PC-9 (cell line): Measurements from ENCODE around the gene THBD. TPM values are rescaled to one million over a fixed set of nuclear protein-coding genes. Genes with fewer than 3 reads are reported as not detected.

Experiments used
- BruUV-seq: library from RNA; stranded (reverse); fragments of 400-500 nt; replicated peaks from 2 replicates; lab custom pipeline; 2021; lab: Mats Ljungman, UMichigan
- CTCF ChIA-PET: fragments of 300-600 bp; sonication (Branson Sonifier 250); formaldehyde crosslinking; loops from one replicate; lab custom pipeline; 2022; ENCODE audit warnings: antibody characterized with exemption; lab: Charles Lee
- POLR2A ChIA-PET: fragments of 300-600 bp; sonication (Branson Sonifier 250); formaldehyde crosslinking; loops from one replicate; lab custom pipeline; 2022; ENCODE audit warnings: antibody characterized with exemption; ENCODE audit not compliant: unreplicated experiment; lab: Charles Lee
- DNase-seq, 2 experiments: peaks; one replicate each; pipeline versions ENCODE4 v3.0.0 to v3.0.0-alpha.2; 2015 to 2022; ENCODE audit warnings: mixed read lengths in 1 of 2
- H2AFZ ChIP-seq: fragments of 200-600 bp; sonication (generic); 2 replicates; pipeline ENCODE4 v1.8.1; 2017; ENCODE audit warnings: antibody characterized with exemption
- H3F3A ChIP-seq: fragments of 200-600 bp; sonication (generic); 2 replicates; pipeline ENCODE4 v1.8.1; 2017; ENCODE audit warnings: antibody characterized with exemption, mild to moderate bottlenecking, low read depth; ENCODE audit not compliant: insufficient read depth
- H3K27ac ChIP-seq: fragments of 200-600 bp; sonication (generic); 2 replicates; pipeline ENCODE4 v1.6.1; 2016; ENCODE audit warnings: mixed run types
- H3K27me3 ChIP-seq: fragments of 200-600 bp; sonication (generic); 2 replicates; pipeline ENCODE4 v1.6.1; 2016; ENCODE audit warnings: low read depth, mixed run types; ENCODE audit not compliant: insufficient read depth
- H3K36me3 ChIP-seq: fragments of 200-600 bp; sonication (generic); 2 replicates; pipeline ENCODE4 v1.6.1; 2016; ENCODE audit warnings: low read depth, mixed run types
- H3K4me1 ChIP-seq: fragments of 200-600 bp; sonication (generic); replicated peaks from 2 replicates; pipeline ENCODE4 v1.6.1; 2016; ENCODE audit warnings: mixed run types; ENCODE audit not compliant: insufficient read depth
- H3K4me2 ChIP-seq: fragments of 200-600 bp; sonication (generic); 2 replicates; pipeline ENCODE4 v1.6.1; 2017; ENCODE audit warnings: mixed run types
- H3K4me3 ChIP-seq: fragments of 200-600 bp; sonication (generic); 2 replicates; pipeline ENCODE4 v1.6.1; 2016; ENCODE audit warnings: mixed run types
- H3K79me2 ChIP-seq: fragments of 200-600 bp; sonication (generic); 2 replicates; pipeline ENCODE4 v1.6.1; 2017; ENCODE audit warnings: low read depth, mixed run types
- H3K9me2 ChIP-seq: fragments of 200-600 bp; sonication (generic); 2 replicates; pipeline ENCODE4 v1.8.1; 2017; ENCODE audit warnings: mild to moderate bottlenecking; ENCODE audit not compliant: insufficient read depth
- H3K9me3 ChIP-seq: fragments of 200-600 bp; sonication (generic); 2 replicates; pipeline ENCODE4 v1.8.1; 2016; ENCODE audit warnings: low read depth; ENCODE audit not compliant: insufficient read depth
- H4K20me1 ChIP-seq: fragments of 200-600 bp; sonication (generic); 2 replicates; pipeline ENCODE4 v1.8.1; 2017; ENCODE audit not compliant: insufficient read depth
- EZH2 ChIP-seq: fragments of 200-600 bp; sonication (generic); IDR thresholded peaks from 2 replicates; pipeline ENCODE4 v1.8.0; 2017; ENCODE audit warnings: antibody characterized with exemption, low read depth
- intact Hi-C: fragments of 100-400 bp; cut with micrococcal nuclease; formaldehyde crosslinking; loops from one replicate; pipeline ENCODE4 v1.10.0; 2022; ENCODE audit not compliant: unreplicated experiment
- total RNA-seq: library from RNA; stranded (reverse); gene quantifications from 2 replicates; pipeline ENCODE4 v1.2.3, GENCODE V29; 2021
- TF ChIP-seq, protein P1 (sequence below): fragments of 200-600 bp; sonication (generic); conservative IDR thresholded peaks from 2 replicates; pipeline ENCODE4 v1.6.1; 2017; ENCODE audit warnings: mixed run types, antibody characterized with exemption, mild to moderate bottlenecking, moderate library complexity

Gene THBD
- total RNA-seq, 1 experiment from 2014 or later, result 1.7 TPM

DNA sequence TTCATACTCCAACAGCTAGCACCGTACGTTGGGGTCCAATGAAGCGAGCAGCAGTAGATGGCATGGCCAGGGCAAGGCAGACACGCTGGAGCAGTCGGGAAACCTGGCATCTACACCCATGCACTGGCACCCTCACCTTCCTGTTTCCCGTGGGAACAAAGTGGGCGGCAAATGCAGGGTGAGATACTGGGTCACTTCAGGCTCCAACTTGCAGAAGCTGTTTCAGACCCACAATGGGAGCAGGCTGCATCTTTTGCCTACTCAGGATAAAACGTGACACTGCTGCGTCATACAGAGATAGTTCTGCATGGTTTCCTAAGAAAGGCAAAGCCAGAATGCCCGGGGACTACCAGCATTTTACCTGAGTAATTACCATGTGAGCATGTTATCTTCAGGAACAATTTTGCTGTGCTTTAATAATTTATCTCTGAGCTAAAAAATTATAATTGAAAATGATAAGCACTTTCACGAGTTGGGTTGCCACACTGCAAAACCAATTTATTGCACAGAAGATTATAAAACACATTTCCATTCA, 47.6 kb upstream of the THBD start:
- ChIA-PET POLR2A (interaction anchor here (0.6 kb wide), 1 partner anchor 21 kb away, joined by 3 read pairs; no protein-coding TSS in a partner anchor), CTCF (no interaction called here)
- peaks cover 26% of the 10 kb centered on the region for H3K4me1 ChIP-seq
- no peaks in the 10 kb centered on the region for H3K79me2 ChIP-seq
- intact Hi-C loops, result no loop called here
- H3F3A ChIP-seq, result no peaks in the 10 kb centered on the region
- no peak overlapping the region for H3K27ac ChIP-seq
- BruUV-seq, result no TSS peak
- H3K36me3 ChIP-seq, result no peaks in the 10 kb centered on the region
- no peak for DNase-seq
- no peaks in the 10 kb centered on the region for H3K27me3 ChIP-seq
- no peaks in the 10 kb centered on the region for H3K9me2 ChIP-seq
- H3K9me3 ChIP-seq, result no peaks in the 10 kb centered on the region
- no peak overlapping the region for H3K4me2 ChIP-seq
- H4K20me1 ChIP-seq, result no peaks in the 10 kb centered on the region
- no peak overlapping the region for H3K4me3 ChIP-seq
- no peak for TF ChIP-seq EZH2
- TF ChIP-seq, protein P1, sequence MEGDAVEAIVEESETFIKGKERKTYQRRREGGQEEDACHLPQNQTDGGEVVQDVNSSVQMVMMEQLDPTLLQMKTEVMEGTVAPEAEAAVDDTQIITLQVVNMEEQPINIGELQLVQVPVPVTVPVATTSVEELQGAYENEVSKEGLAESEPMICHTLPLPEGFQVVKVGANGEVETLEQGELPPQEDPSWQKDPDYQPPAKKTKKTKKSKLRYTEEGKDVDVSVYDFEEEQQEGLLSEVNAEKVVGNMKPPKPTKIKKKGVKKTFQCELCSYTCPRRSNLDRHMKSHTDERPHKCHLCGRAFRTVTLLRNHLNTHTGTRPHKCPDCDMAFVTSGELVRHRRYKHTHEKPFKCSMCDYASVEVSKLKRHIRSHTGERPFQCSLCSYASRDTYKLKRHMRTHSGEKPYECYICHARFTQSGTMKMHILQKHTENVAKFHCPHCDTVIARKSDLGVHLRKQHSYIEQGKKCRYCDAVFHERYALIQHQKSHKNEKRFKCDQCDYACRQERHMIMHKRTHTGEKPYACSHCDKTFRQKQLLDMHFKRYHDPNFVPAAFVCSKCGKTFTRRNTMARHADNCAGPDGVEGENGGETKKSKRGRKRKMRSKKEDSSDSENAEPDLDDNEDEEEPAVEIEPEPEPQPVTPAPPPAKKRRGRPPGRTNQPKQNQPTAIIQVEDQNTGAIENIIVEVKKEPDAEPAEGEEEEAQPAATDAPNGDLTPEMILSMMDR, result no peak
- no peak overlapping the region for H2AFZ ChIP-seq

DNA sequence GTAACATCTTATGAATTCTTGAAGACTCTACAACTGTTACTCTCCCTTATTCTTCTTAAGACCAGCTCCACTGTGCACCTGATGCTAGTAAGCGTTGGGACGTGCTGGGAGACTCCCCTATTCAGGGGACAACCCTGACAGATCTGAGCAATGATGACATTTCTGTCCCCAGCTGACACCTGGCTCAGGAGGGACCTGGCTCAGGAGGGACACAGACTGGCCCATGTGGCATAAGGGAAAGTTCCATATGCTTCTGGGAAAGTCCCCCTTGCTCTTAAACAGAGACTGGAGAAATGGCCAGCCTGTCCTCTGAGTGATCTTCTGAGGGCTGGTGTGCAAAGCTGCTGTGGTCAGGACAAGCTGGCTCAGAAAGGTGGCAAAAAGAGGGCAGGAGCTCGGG, 46.6 kb upstream of the THBD start:
- Histone ChIP-seq H3K9me3 (no peaks in the 10 kb centered on the region), H3K4me2 (no peak overlapping the region), H3K9me2 (no peaks in the 10 kb centered on the region), H3K27me3 (no peaks in the 10 kb centered on the region), H3K27ac (no peak overlapping the region), H3K4me1 (peaks cover 30% of the 10 kb centered on the region), H2AFZ (no peak overlapping the region), H4K20me1 (no peaks in the 10 kb centered on the region), H3K36me3 (no peaks in the 10 kb centered on the region), H3F3A (no peaks in the 10 kb centered on the region), H3K79me2 (no peaks in the 10 kb centered on the region), H3K4me3 (no peak overlapping the region)
- ChIA-PET CTCF (no interaction called here), POLR2A (no interaction called here)
- no TSS peak for BruUV-seq
- intact Hi-C loops, result no loop called here
- no peak for DNase-seq
- no peak for TF ChIP-seq EZH2
- TF ChIP-seq, protein P1, result no peak

DNA sequence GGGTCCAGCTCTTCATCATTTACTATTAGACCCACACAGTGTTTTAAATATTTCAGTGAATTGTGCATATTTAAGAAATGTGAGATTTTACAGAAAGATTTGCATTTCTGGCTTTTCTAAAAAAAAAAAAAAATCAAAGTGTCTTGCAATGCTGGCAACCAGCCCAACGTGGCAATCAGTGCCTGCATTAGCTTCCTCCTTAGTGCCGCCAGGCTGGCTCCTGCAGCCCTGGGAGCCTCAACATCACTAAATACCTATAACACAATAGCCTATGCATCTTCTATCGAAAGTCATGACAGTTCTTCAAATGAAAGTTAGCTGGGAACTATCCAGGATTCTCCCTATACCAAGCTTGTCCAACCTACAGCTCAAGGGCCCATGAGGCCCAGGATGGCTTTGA, 46.0 kb upstream of the THBD start:
- intact Hi-C loops, result no loop called here
- ChIA-PET CTCF (interaction anchor here (0.7 kb wide), 1 partner anchor 397 kb away, joined by 3 read pairs; no protein-coding TSS in a partner anchor), POLR2A (no interaction called here)
- Histone ChIP-seq H2AFZ (no peak overlapping the region), H3K27me3 (no peaks in the 10 kb centered on the region), H3K4me2 (peak overlapping the region; percentile 14), H3K9me2 (no peaks in the 10 kb centered on the region), H3K27ac (peak overlapping the region; percentile 50), H3K4me3 (no peak overlapping the region), H3K36me3 (no peaks in the 10 kb centered on the region), H3K9me3 (no peaks in the 10 kb centered on the region), H3F3A (no peaks in the 10 kb centered on the region), H3K4me1 (peaks cover 30% of the 10 kb centered on the region), H3K79me2 (no peaks in the 10 kb centered on the region), H4K20me1 (no peaks in the 10 kb centered on the region)
- BruUV-seq, result no TSS peak
- no peak for TF ChIP-seq EZH2
- TF ChIP-seq, protein P1, result no peak
- DNase-seq, result no peak
